DMS 273 treated with DMSO at 0.1 percent for 48 hours (cell line): ENCODE measurements around the gene STOML1.

Source experiments
- DNase-seq: peaks from one replicate; lab custom pipeline; 2025; lab: John Stamatoyannopoulos, UW

Gene STOML1

DNA sequence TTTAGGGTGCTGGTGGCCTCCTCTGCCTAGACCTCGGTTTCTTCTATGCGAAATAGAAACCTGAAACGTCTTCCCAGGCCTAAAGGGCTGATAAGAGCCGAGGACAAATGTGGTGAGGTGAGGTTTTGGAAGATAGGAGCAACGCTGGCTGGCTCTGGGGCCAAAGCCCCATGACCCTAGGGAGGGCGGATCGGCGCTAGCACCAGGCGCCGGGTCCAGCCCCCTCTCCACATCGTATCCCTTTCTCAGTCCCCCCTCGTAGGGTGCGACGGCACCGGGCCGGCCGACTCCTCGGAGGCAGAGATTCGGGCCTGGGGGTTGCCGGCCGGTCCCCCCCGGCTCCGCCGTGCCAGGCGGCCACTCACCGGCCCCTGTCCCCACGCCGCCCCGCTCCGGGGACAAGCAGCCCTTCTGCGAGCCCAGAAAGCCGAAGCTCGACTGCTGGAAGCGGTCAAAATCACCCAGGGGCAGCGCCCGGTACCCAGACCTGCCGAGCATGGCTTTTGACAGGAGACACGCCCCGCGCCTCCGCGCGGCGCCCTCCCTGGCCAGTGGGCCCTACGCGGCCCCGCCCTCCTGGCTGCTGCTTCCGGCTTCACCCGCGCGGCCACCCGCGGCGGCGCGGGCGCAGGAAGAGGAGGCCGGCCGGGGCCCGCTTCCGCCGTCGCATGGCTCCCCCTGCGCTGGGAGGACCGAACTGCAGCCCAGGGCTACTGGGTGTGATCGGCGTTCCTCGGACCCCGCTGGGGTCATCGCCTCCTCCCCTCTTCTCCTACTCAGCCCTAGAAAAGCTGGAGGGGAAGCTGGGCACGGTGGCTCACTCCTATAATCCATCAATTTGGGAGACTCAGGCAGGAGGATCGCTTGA is at the start of gene STOML1:
Gene STOML1, minus strand, starts transcription at position 570 of the 868 bp plus-strand sequence. Its CDS starts 72 bp downstream, at position 498.
- peak; percentile 57 for DNase-seq

- no peak for DNase-seq
Measured at GRCh38 chr15:74041311-74041756, 49.2 kb upstream of the STOML1 start.

DNA sequence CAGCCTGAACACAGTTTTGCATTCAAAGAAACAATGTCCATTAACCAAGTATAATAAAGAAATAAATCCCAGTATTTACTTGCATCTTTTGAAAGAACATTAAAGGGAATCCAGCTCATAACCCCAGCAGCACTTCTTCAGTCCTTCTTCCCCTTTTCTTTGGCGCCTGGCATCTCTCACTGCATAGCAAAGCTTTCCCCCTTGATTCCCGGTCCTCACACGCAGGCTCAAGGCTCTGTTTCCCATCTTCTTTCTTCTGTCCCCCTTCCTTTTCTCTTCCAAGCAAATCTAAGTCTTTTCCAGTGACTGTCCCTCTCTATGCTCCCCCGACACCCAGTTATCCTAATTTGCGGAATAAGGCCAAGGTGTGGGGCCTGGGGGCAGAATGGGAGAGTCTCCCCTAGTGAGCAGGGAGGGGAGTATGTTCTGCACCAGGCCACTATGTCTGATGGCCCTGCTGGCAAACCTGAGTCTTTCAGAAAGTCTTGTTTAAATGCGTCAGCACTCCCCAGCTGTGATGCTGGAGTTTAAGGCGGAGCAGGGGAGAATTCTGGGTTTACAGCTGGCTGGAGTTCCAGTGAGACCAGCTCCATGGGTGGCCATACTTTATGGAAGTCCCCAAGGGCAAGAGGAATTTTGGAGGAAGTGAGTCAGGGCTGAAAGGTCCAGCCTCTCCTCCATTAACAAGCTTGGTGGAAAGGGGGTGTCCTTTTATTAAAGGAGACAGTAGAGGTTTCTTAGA is 48.2 kb upstream of the STOML1 start:
- no peak for DNase-seq

DNA sequence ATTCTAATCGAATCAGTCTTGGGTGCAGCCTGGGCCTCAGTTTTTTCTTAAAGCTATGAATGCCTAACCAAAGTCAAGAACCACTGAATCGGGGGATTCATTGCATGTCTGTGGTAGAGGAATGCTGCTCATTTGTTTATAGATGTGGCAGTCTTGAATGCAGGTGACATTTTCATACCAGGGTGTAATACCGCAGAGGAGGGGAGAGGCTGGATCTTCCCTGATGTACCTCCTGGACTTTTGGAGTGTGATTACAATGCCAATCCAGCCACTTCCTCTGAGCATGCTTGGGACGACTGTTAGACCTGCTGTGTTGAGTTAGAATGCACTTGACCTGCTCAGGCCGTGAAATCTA is 47.5 kb upstream of the STOML1 start:
- DNase-seq, result no peak

- no peak for DNase-seq
Measured at GRCh38 chr15:74038707-74039655, 46.9 kb upstream of the STOML1 start.

DNA sequence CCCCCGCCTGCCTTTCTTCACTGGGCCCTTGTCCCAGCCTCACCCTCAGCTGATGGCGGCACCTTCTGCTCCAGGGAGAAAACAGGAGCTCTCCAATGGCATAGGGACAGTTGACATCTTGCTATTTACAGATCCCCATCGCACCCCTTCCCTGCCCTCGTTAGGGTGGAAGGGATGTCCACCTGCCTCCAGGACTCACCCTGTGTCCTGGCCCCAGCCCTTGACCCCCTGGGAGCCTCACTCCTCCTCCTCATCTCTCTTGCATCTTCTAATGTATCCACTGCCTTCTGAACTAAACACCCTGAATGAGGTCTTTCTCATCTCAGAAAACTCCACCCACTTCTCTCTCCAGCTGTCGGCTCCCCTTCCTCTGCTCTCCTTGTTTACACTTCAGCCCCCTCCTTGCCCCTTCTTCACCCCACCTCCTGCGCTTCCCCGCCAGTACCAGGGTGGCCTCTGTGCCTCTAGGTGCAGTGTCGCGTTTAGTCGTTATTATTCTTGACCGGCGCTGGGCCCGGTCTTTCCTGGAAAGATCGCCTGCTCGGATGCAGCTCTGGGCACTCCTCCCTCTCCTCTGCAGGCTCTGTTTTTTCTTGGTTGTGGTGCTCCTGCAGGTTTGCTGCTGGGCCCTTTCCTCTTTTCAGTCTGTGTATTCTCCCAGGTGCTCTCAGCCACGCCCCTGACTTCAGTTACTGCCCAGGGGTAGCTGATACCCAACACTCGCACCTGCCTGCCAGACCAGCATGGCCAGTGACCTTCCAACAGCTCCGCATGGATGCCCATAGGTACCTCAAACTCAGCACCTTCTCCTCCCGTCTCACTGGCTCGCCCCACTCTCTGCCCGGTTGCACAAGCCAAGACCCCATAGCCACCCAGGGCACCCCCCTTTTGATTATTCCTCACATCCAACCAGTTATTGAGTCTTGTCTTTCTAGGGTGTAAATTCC is 45.3 kb upstream of the STOML1 start:
- no peak for DNase-seq

GRCh38 chr15:74036271-74037170 is 44.4 kb upstream of the STOML1 start:
- DNase-seq, result no peak

DNA sequence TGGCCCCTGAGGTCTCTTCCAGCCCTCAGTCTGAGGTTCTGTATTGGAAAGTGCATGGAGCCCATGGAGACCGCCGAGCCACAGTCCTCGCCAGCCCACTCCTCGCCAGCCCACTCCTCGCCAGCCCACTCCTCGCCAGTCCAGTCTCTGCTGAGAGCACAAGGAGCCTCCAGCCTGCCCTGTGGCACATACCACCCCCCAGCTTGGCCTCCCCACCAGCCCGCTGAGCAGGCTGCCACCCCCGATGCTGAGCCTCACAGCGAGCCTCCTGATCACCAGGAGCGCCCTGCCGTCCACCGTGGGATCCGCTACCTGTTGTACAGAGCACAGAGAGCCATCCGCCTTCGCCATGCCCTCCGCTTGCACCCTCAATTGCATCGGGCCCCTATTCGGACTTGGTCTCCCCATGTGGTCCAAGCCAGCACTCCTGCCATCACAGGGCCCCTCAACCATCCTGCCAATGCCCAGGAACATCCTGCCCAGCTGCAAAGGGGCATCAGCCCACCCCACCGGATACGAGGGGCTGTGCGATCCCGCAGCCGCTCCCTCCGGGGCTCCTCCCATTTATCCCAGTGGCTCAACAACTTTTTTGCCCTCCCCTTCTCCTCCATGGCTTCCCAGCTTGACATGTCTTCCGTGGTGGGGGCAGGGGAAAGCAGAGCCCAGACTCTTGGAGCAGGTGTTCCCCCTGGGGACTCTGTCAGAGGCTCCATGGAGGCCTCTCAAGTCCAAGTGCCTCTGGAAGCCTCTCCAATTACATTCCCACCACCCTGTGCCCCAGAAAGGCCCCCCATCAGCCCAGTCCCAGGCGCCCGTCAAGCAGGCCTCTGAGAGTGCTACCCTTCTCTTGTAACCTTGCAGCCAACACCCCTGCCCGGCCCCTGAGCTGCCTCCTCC is 43.3 kb upstream of the STOML1 start:
- no peak for DNase-seq

GRCh38 chr15:74034206-74034755 is 42.2 kb upstream of the STOML1 start:
- no peak for DNase-seq

GRCh38 chr15:74032606-74033561 is 40.8 kb upstream of the STOML1 start:
- DNase-seq, result no peak

DNA sequence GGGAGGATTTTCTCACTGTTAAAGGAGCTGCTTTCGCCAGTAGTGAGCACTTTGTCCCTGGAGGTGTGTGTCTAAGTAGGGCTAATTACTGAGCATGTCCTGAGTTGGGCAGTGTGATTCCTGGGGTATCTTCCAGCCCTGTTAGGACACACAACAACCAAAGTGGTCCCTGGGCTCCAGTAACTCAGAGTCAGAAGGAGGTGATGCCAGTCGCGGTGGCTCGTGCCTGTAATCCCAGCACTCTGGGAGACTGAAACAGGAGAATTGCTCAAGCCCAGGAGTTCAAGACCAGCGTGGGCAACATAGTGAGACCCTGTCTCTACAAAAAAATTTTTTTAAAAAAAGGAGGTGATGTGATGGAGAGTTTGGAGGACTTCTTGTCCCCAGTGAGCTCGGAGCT is 40.0 kb upstream of the STOML1 start:
- no peak for DNase-seq

- no peak for DNase-seq
Measured at GRCh38 chr15:74028646-74029045, 36.6 kb upstream of the STOML1 start.

- no peak for DNase-seq
Measured at GRCh38 chr15:74027688-74028087, 35.6 kb upstream of the STOML1 start.

DNA sequence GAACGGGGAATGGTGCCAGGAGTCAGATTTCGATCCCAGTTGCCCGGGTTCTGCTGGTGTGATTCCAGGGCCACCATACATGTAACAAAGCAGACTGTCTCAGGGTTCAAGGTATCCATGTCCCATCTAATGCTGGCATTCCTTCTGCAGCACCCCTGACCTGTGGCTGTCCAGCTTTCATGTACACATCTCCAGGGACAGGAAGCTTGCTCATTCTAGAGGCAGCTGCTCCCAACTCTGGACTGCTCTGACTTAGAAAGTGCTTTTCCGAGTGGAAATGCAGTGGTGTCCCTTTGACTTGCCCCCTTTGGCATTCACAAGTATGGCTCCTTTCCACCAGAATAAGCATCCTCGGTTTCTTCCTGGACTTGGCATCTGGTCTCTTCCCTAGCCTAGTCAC is 33.3 kb upstream of the STOML1 start:
- DNase-seq, result no peak

DNA sequence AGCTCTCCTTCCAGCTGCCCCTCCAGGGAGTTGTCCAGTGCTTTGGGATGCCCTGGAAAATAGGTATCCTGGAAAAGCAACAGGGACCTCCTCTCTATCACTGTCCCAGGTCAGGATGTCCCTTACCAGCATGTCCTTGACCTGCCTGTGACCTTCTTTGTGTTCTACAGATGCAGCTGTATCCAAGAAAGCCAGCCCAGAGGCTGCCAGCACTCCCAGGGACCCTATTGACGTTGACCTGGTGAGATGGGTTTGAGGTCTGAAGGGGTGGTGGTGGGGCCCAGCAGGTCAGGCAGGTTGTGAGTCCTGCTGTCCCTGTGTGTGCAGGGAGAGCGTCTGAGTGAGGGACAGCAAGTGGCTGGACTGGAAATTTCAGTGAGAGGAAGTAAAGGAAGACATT is 32.6 kb upstream of the STOML1 start:
- no peak for DNase-seq

- no peak for DNase-seq
Measured at GRCh38 chr15:74022706-74023470, 30.8 kb upstream of the STOML1 start.

DNA sequence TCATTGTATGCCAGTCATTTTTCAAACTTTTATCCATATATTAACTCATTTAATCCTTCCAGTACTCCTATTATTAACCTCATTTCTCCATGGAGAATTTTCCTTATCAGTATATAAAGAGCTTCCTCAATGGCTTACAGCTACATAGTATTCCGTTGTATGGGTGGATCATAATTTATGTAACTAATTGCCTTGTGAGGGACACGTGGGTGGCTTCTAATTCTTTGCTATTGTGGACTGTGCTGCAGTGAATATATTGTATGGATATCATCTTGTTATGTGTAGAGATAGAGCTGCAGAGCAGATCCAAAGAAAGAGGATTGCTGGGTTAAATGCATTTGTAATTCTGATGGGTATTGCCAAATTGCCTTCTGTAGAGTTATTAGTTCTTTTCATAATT is 27.6 kb upstream of the STOML1 start:
- no peak for DNase-seq
